ENCODE measurements around the gene THADA. TPM values are rescaled to one million over a fixed set of nuclear protein-coding genes. Genes with fewer than 3 reads are reported as not detected.
A peak's percentile ranks its signal among the peaks of the same experiment; 100 is the strongest.
"Not testable (repeated sequence)": the region's sequence is repeated elsewhere in the genome, so short reads cannot be mapped to it uniquely, and the experiment has no call there.

THADA gene
- total RNA-seq, 1 experiment from 2014 or later: 35.7 TPM

- Histone ChIP-seq H3K27me3 (no peaks in the 10 kb centered on the region), H3K27ac (no peak overlapping the region), H3K9me3 (replicated peaks) (no peaks in the 10 kb centered on the region), H3K4me3 (no peak overlapping the region), H3K36me3 (no peaks in the 10 kb centered on the region), H3K4me1 (peaks cover 10% of the 10 kb centered on the region)
- no peak for DNase-seq
These were observed 297.3 kb downstream of the THADA start for GRCh38 chr2:43298500-43298899.

- H3K36me3 ChIP-seq; H3K4me3 ChIP-seq; DNase-seq; H3K27ac ChIP-seq; H3K9me3 ChIP-seq (replicated peaks); H3K27me3 ChIP-seq: not testable (repeated sequence)
- peaks cover 16% of the 10 kb centered on the region for H3K4me1 ChIP-seq
These were observed 298.1 kb downstream of the THADA start for GRCh38 chr2:43297740-43298139.

- DNase-seq: no peak
- Histone ChIP-seq H3K27me3 (no peaks in the 10 kb centered on the region), H3K4me3 (no peak overlapping the region), H3K4me1 (peaks cover 16% of the 10 kb centered on the region), H3K9me3 (replicated peaks) (no peaks in the 10 kb centered on the region), H3K27ac (no peak overlapping the region), H3K36me3 (peaks cover 8% of the 10 kb centered on the region)
These were observed 300.8 kb downstream of the THADA start for GRCh38 chr2:43294973-43295603.

- peak; percentile 54 to 75 for DNase-seq
- Histone ChIP-seq H3K27me3 (no peaks in the 10 kb centered on the region), H3K9me3 (replicated peaks) (no peaks in the 10 kb centered on the region), H3K27ac (peak overlapping the region; percentile 3; the same call in 1 of the 2 replicates), H3K4me3 (no peak overlapping the region), H3K4me1 (peaks cover 16% of the 10 kb centered on the region), H3K36me3 (peaks cover 8% of the 10 kb centered on the region)
These were observed 301.8 kb downstream of the THADA start for GRCh38 chr2:43293744-43294695.

DNA sequence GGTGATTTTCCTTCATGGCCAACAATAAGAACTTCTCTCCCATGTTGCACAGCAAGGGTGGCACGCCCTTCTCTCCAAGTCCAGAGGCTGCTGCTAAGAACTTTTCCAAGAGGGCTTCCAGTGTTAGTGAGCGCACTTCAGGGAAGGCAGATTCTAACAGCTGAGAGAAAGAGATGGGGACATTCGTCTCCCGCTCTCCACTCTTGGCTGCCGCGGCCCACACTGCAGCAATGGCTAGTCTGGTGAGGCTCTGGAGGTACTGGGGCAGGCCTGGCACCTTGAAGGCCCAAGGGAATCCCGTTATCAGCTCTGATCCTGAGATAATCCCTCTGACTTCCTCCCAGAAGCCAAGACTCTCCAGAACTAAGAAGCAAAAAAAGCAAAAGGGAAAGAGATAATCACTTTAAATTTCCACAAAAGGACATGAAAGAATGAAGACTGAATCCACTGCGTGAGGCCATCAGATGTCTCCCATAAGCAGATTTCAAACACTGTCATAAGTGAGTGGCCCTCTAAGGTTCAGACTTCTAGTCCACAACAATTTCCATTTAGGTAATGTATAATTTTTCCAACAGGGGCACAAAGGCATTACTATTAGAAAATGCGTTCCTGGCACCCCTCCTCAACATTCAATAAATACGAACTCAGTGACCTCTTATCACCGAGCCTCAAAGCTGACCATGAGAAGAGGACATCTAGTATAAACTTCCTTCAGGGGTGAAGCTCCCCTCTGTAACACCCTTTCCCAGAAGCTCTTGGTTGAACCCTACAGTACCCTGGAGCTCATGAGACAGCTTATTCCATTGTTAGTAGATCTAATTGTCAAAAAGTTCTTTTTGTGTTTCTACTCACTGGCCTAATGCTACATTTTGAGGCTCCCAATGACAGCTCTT lies 302.7 kb downstream of the THADA start:
- no peak overlapping the region for H3K27ac ChIP-seq
- no peaks in the 10 kb centered on the region for H3K9me3 ChIP-seq (replicated peaks)
- H3K4me3 ChIP-seq: no peak overlapping the region
- DNase-seq: no peak
- peaks cover 8% of the 10 kb centered on the region for H3K36me3 ChIP-seq
- H3K4me1 ChIP-seq: peaks cover 16% of the 10 kb centered on the region
- no peaks in the 10 kb centered on the region for H3K27me3 ChIP-seq

DNA sequence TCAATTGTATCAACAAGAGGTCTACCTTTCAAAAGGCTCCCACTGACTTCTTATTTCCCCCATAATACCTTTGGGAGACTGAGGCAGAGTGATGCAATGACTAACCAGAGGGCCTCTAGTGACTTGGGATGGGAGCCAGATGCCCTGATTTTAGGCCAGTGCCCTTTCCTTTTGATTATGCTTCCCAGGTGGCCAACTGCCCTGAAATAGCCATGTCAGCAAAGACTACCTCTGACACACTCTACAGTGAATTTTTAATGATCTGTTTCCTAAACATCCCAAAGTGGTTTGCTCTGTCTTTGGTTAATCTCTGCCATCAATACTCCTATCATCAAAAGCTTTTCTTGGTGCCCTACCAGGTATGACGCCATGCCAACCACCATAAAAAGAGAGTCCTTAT lies 303.5 kb downstream of the THADA start:
- peaks cover 16% of the 10 kb centered on the region for H3K4me1 ChIP-seq
- no peak for DNase-seq
- no peak overlapping the region for H3K27ac ChIP-seq
- peaks cover 8% of the 10 kb centered on the region for H3K36me3 ChIP-seq
- H3K27me3 ChIP-seq: no peaks in the 10 kb centered on the region
- no peaks in the 10 kb centered on the region for H3K9me3 ChIP-seq (replicated peaks)
- no peak overlapping the region for H3K4me3 ChIP-seq

DNA sequence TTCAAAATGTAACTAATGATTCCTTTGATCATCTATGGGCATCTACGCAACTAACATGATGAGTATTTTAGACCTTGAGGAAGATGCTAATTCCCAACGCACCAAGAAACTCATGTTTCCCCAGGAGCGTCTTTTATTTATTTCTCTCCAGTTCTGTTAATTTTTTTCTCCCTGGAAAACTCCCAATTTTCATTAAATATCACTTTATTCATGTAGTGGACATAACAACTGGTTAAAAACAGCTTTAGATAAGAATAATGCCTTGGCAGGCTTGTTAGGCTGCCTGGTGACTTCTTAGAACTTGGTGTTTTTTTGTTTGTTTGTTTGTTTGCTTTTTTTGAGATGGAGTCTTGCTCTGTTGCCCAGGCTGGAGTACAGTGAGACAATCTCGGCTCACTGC lies 306.5 kb downstream of the THADA start:
- Histone ChIP-seq H3K36me3 (peaks cover 31% of the 10 kb centered on the region), H3K4me3 (no peak overlapping the region), H3K27ac (no peak overlapping the region), H3K4me1 (peaks cover 14% of the 10 kb centered on the region), H3K9me3 (replicated peaks) (peaks cover 5% of the 10 kb centered on the region; the same call in 1 of the 2 replicates), H3K27me3 (no peaks in the 10 kb centered on the region)
- DNase-seq: no peak

DNA sequence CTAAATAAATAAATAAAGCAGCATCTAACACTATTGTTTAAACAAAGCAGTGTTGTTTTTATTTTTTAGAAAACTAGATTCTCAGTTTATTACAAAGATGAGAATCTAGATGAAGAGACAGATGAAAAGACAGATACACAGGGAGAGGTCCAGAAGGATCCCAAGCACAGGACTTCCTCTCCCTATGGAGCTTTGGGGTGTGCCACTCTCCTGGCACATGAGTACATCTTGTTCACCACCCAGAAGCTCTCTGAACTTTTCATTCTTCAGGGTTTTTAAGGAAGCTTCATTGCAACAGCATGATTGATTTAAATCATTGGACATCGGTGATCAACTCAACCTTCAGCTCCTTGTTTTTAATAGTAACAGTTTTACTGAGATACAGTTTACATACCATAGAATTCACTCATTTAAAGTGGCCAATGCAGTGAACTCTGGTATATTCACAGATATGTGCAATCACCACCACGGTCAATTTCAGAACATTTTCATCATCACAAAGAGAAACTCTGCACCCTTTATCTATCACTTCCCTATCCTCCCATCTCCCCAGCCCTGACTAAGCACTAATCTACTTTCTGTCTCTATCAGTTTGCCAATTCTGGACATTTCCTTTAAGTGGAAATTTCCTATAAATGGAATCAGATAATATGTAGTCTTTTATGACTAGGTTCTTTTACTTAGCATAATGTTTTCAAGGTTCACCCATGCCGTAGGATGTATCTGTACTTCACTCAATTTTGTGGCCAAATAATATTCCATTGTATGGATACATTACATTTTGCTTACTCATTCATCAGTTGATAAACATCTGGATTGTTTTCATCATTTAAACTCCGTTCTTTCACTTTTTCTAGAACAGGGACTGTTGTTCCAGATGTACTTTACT lies 307.2 kb downstream of the THADA start:
- no peak for DNase-seq
- H3K27me3 ChIP-seq: no peaks in the 10 kb centered on the region
- H3K36me3 ChIP-seq: peaks cover 32% of the 10 kb centered on the region
- H3K4me3 ChIP-seq: no peak overlapping the region
- peaks cover 8% of the 10 kb centered on the region for H3K4me1 ChIP-seq
- no peak overlapping the region for H3K27ac ChIP-seq
- peaks cover 5% of the 10 kb centered on the region; the same call in 1 of the 2 replicates for H3K9me3 ChIP-seq (replicated peaks)

- Histone ChIP-seq H3K27me3 (no peaks in the 10 kb centered on the region), H3K27ac (no peak overlapping the region), H3K9me3 (replicated peaks) (peaks cover 10% of the 10 kb centered on the region; the same call in 1 of the 2 replicates), H3K4me1 (no peaks in the 10 kb centered on the region), H3K4me3 (no peak overlapping the region), H3K36me3 (peaks cover 36% of the 10 kb centered on the region)
- no peak for DNase-seq
These were observed 309.9 kb downstream of the THADA start for GRCh38 chr2:43285987-43286386.

- no peak for DNase-seq
- peaks cover 10% of the 10 kb centered on the region; the same call in 1 of the 2 replicates for H3K9me3 ChIP-seq (replicated peaks)
- H3K36me3 ChIP-seq: peaks cover 32% of the 10 kb centered on the region
- no peaks in the 10 kb centered on the region for H3K27me3 ChIP-seq
- no peak overlapping the region for H3K27ac ChIP-seq
- H3K4me3 ChIP-seq: no peak overlapping the region
- H3K4me1 ChIP-seq: no peaks in the 10 kb centered on the region
These were observed 310.9 kb downstream of the THADA start for GRCh38 chr2:43284967-43285366.

DNA sequence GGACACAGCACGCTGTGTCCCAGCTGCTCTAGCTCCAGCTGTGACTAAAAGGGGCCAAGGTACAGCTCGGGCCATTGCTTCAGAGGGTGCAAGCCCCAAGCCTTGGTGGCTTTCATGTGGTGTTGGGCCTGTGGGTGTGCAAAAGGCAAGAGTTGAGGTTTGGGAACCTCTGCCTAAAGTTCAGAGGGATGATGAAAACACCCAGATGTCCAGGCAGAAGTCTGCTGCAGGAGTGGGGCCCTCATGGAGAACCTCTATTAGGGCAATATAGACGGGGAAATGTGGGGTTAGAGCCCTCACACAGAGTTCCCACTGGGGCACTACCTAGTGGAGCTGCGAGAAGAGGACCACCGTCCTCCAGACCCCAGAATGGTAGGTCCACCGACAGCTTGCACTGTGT lies 311.5 kb downstream of the THADA start:
- H3K27me3 ChIP-seq; H3K9me3 ChIP-seq (replicated peaks); H3K27ac ChIP-seq; H3K4me1 ChIP-seq; H3K4me3 ChIP-seq: not testable (repeated sequence)
- peaks cover 37% of the 10 kb centered on the region for H3K36me3 ChIP-seq
- DNase-seq: peak in 1 of 2 experiments; percentile 29

GRCh38 chr2:43280994-43281393 lies 314.8 kb downstream of the THADA start:
- H3K9me3 ChIP-seq (replicated peaks): peaks cover 10% of the 10 kb centered on the region; the same call in 1 of the 2 replicates
- H3K4me1 ChIP-seq: peaks cover 12% of the 10 kb centered on the region
- H3K36me3 ChIP-seq: peaks cover 26% of the 10 kb centered on the region
- DNase-seq: no peak
- no peak overlapping the region for H3K4me3 ChIP-seq
- H3K27me3 ChIP-seq: no peaks in the 10 kb centered on the region
- no peak overlapping the region for H3K27ac ChIP-seq

DNA sequence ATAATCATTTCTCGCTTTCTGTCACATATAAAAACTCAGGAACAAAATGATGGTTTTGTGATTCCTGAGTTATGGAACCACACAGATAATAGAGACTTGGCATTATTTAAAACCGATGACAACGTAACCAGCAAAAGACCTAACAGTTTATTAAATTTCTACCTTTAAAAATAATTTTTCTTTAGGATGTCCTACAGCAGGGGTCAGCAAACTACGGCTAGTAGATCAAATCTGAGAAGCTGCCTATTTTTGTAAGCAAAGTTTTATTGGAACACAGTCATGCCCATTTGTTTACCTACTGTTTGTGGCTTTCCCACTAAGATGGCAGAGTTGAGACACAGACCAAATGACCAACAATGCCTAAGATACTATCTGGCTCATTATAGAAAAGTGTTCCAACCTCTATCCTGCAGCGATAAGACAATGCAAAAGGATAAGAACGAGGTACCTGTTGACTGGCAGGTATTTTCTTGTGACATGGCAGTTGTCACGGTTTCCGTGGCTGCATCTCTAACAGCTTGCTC lies 316.5 kb downstream of the THADA start:
- Histone ChIP-seq H3K27ac (no peak overlapping the region), H3K4me3 (no peak overlapping the region), H3K4me1 (peaks cover 12% of the 10 kb centered on the region), H3K9me3 (replicated peaks) (0 out of 2 replicates have a peak, but pooled peaks cover 5% of the 10 kb centered on the region), H3K27me3 (no peaks in the 10 kb centered on the region), H3K36me3 (peaks cover 14% of the 10 kb centered on the region; the same call in 1 of the 2 replicates)
- no peak for DNase-seq

Measured in SJCRH30 (cell line).